LNCaP clone FGC (cell line): ENCODE results near the gene HAO2.

Source experiments
- DNase-seq: peaks from one replicate; pipeline ENCODE4 v3.0.0-alpha.2; 2011; ENCODE audit warnings: low read depth
- H3K4me3 ChIP-seq: 2 replicates; pipeline ENCODE4 v1.5.1; 2011; ENCODE audit warnings: mild to moderate bottlenecking, low read depth, low read length, control low read depth
- TF ChIP-seq, protein P1 (sequence below): IDR thresholded peaks from 2 replicates; pipeline ENCODE4 v1.5.1; 2012; ENCODE audit warnings: mild to moderate bottlenecking; ENCODE audit not compliant: control insufficient read depth, insufficient read depth; ENCODE audit errors: extremely low read depth

The HAO2 gene

GRCh38 chr1:119409731-119410130 is 41.1 kb downstream of the HAO2 start:
- TF ChIP-seq, protein P1, sequence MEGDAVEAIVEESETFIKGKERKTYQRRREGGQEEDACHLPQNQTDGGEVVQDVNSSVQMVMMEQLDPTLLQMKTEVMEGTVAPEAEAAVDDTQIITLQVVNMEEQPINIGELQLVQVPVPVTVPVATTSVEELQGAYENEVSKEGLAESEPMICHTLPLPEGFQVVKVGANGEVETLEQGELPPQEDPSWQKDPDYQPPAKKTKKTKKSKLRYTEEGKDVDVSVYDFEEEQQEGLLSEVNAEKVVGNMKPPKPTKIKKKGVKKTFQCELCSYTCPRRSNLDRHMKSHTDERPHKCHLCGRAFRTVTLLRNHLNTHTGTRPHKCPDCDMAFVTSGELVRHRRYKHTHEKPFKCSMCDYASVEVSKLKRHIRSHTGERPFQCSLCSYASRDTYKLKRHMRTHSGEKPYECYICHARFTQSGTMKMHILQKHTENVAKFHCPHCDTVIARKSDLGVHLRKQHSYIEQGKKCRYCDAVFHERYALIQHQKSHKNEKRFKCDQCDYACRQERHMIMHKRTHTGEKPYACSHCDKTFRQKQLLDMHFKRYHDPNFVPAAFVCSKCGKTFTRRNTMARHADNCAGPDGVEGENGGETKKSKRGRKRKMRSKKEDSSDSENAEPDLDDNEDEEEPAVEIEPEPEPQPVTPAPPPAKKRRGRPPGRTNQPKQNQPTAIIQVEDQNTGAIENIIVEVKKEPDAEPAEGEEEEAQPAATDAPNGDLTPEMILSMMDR, result no peak
- no peak for DNase-seq
- H3K4me3 ChIP-seq, result no peak overlapping the region

- H3K4me3 ChIP-seq, result no peak overlapping the region
- TF ChIP-seq, protein P1, result no peak
- no peak for DNase-seq
These were observed 42.4 kb downstream of the HAO2 start for GRCh38 chr1:119410961-119411360.

DNA sequence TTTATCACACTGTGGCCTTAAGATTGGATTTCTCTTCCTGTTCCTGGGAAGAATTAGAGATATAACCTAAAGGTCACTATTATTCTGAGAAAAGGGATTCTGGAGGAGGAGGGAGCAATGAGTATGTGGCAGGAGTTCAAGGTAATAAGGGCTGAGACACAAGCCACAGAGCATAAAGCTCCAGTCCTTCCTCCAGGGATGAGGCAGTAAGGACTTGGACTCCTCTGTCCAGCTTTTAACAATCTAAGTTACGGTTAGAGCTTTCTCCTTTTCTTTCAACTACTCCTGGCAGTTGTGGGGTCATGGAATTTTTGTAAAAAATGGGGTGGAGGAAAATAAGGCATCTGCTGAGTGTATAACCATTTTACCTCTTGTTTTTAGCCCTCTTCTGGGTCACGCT is 46.4 kb downstream of the HAO2 start, which contains the start of gene HSD3B2:
HSD3B2 (plus strand) TSS at position 201 of the 400 bp plus-strand sequence. CDS start 270 bp downstream, outside the sequence.
- TF ChIP-seq, protein P1, result no peak
- H3K4me3 ChIP-seq, result no peak within 1 kb of the TSS
- DNase-seq, result no peak

- no peak for DNase-seq
- no peak overlapping the region for H3K4me3 ChIP-seq
- TF ChIP-seq, protein P1, result no peak
These were observed 47.5 kb downstream of the HAO2 start for GRCh38 chr1:119416006-119416640.

DNA sequence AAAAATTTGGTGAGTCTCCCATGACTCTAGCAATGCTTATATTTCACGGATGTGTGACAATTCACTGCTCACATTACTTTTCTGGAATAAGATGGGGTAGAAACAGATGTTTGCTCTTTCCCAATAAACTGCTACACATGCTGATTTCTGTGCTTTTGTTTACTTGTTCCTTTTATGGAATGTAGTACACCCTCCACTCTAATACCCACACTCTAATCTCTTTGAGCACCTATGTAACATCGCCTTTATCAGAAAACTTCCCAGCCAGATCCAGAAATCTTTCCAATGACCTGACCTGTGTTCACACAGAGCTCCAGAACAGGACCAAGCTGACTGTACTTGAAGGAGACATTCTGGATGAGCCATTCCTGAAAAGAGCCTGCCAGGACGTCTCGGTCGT is 50.5 kb downstream of the HAO2 start:
- no peak overlapping the region for H3K4me3 ChIP-seq
- peak; percentile 19 for DNase-seq
- TF ChIP-seq, protein P1, result no peak

DNA sequence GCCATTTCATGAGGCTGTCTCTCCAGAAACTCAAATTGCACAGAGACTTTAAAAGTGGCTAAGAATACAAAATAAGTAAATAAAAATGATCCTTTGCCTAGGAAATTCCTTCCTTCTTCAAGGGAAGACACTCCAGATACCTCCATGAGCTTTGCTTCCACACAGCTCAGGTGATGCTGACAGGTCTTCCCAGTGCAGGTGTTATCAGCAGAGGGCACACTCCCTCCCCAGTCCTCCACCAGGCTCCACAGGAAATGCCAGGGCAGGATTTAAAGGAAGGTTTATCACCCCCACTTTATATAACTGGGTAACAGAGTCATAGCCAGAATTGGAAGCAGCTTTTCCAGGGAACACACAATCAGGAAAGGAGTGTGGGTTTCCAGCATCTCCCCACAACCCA is 52.1 kb downstream of the HAO2 start:
- TF ChIP-seq, protein P1, result no peak
- no peak overlapping the region for H3K4me3 ChIP-seq
- no peak for DNase-seq

GRCh38 chr1:119422631-119423030 is 54.0 kb downstream of the HAO2 start:
- H3K4me3 ChIP-seq, result no peak overlapping the region
- TF ChIP-seq, protein P1, result no peak
- no peak for DNase-seq
